Neutrophil (primary cell): ENCODE results near the gene DOCK11.
"Not testable (repeated sequence)": the region's sequence is repeated elsewhere in the genome, so short reads cannot be mapped to it uniquely, and the experiment has no call there.

Source experiments
- H3K27ac ChIP-seq: fragments of 200-600 bp; sonication (generic); 2 replicates; pipeline ENCODE4 v1.5.1; 2016; ENCODE audit warnings: mild to moderate bottlenecking, moderate library complexity
- H3K27me3 ChIP-seq: fragments of 200-600 bp; sonication (generic); 2 replicates; pipeline ENCODE4 v1.6.0; 2016; ENCODE audit warnings: mild to moderate bottlenecking
- H3K36me3 ChIP-seq: fragments of 200-600 bp; sonication (generic); 2 replicates; pipeline ENCODE4 v1.5.1; 2017
- H3K4me1 ChIP-seq, 2 experiments: fragments of 200-600 bp in 1 of 2; sonication (generic) in 1 of 2; 1 replicate in 1 of 2; 2 replicates in 1 of 2; pipeline versions ENCODE4 v1.5.1 to v1.6.1; 2013 to 2016; ENCODE audit warnings: low read depth in 1 of 2, low read length in 1 of 2, mild to moderate bottlenecking in 1 of 2, moderate library complexity in 1 of 2; ENCODE audit not compliant: control insufficient read depth in 1 of 2, insufficient read depth in 1 of 2
- H3K4me3 ChIP-seq, 2 experiments: fragments of 200-600 bp in 1 of 2; sonication (generic) in 1 of 2; 1 replicate in 1 of 2; 2 replicates in 1 of 2; pipeline ENCODE4 v1.5.1; 2013 to 2016; ENCODE audit warnings: low read depth in 1 of 2, low read length in 1 of 2, mild to moderate bottlenecking in 1 of 2, moderate library complexity in 1 of 2
- H3K9me3 ChIP-seq: fragments of 200-600 bp; sonication (generic); 2 replicates; pipeline ENCODE4 v1.5.1; 2016
- CTCF ChIP-seq: fragments of 200-600 bp; sonication (generic); IDR thresholded peaks from 2 replicates; pipeline ENCODE4 v1.5.1; 2016; ENCODE audit warnings: antibody characterized with exemption

DOCK11 gene

GRCh38 chrX:118484216-118484903 lies 11.3 kb upstream of the DOCK11 start:
- H3K27ac ChIP-seq: no peak overlapping the region
- H3K4me1 ChIP-seq: no peaks in the 10 kb centered on the region
- H3K9me3 ChIP-seq: no peaks in the 10 kb centered on the region
- H3K36me3 ChIP-seq: no peaks in the 10 kb centered on the region
- TF ChIP-seq CTCF: no peak
- no peaks in the 10 kb centered on the region for H3K27me3 ChIP-seq
- no peak overlapping the region for H3K4me3 ChIP-seq

DNA sequence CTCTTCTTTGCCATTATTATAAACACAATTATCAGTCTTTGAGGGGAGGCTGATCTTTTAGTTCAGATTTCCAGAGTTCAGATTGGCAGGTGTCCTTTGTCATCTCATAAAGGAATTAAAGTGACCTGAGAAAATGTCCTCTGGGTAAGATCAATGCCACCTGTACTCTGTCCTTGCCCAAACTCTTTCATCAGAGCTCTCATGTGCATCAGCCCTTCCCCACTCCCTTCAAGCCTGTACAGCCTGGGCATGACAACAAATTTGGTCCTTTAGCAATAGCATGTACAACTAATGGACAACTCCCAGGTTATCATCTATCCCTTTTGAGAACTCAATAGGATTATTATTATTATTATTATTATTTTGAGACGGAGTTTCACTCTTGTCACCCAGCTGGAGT lies 8.9 kb upstream of the DOCK11 start:
- H3K9me3 ChIP-seq, H3K36me3 ChIP-seq, H3K4me3 ChIP-seq, H3K27me3 ChIP-seq, H3K27ac ChIP-seq, H3K4me1 ChIP-seq: not testable (repeated sequence)

- peaks cover 12 to 18% of the 10 kb centered on the region in 2 experiments for H3K4me1 ChIP-seq
- H3K36me3 ChIP-seq: no peaks in the 10 kb centered on the region
- H3K4me3 ChIP-seq: no peak overlapping the region
- no peak overlapping the region for H3K27ac ChIP-seq
- TF ChIP-seq CTCF: no peak
- no peaks in the 10 kb centered on the region for H3K9me3 ChIP-seq
- H3K27me3 ChIP-seq: no peaks in the 10 kb centered on the region
Observed at GRCh38 chrX:118493016-118493415, 2.6 kb upstream of the DOCK11 start.

- Histone ChIP-seq H3K9me3 (no peaks in the 10 kb centered on the region), H3K27me3 (no peaks in the 10 kb centered on the region), H3K4me1 (peaks cover 19 to 25% of the 10 kb centered on the region in 2 experiments), H3K36me3 (no peaks in the 10 kb centered on the region), H3K4me3 (no peak overlapping the region), H3K27ac (peak overlapping the region; percentile 97)
- TF ChIP-seq CTCF: no peak
Observed at GRCh38 chrX:118493653-118494297, 1.8 kb upstream of the DOCK11 start.

DNA sequence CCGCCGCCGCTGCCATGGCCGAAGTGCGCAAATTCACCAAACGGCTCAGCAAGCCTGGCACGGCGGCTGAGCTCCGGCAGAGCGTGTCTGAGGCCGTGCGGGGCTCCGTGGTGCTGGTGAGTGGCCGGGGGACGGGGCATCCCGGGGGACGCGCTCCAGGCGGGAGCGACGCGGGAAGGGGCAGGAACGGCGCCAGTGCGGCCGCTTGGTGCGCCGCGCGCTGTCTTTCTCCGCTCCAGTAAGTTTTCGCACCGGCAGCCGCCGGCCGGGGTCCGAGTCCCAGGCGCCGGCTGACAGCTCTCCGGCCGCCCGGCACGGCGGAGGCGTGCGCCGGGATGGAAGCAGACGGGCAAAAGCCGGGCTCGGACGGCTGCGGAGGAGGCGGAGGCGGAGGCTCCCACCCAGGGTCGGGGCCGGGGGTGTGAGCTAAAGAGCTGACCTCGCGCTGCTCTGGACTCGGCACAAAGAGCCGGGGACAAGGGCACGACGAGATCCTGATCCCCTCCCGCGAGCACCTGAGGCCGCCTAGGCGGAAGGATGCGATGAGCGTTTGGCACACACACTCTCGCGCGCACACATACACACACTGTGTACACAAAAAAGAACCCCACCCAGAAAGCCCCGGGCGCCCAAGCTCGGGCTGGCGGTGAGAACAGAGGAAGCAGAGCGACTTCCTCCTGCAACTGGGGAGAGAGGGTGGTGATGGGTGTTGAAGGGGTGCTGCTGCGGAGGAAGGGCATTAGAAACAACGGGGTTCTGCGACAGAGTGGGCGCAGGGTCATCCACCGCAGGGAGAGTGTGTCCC lies 545 bp downstream of the DOCK11 start:
- H3K27ac ChIP-seq: peak overlapping the region; percentile 97
- H3K4me1 ChIP-seq: peaks cover 30 to 41% of the 10 kb centered on the region in 2 experiments
- no peak for TF ChIP-seq CTCF
- H3K4me3 ChIP-seq: peak overlapping the region; percentile 74 to 81
- no peaks in the 10 kb centered on the region for H3K27me3 ChIP-seq
- no peaks in the 10 kb centered on the region for H3K9me3 ChIP-seq
- no peaks in the 10 kb centered on the region for H3K36me3 ChIP-seq

- Histone ChIP-seq H3K27me3 (no peaks in the 10 kb centered on the region), H3K9me3 (no peaks in the 10 kb centered on the region), H3K36me3 (no peaks in the 10 kb centered on the region), H3K4me1 (peaks cover 35 to 47% of the 10 kb centered on the region in 2 experiments), H3K4me3 (peak overlapping the region; percentile 74 to 81), H3K27ac (peak overlapping the region; percentile 97)
- no peak for TF ChIP-seq CTCF
Observed at GRCh38 chrX:118496763-118497079, 1.1 kb downstream of the DOCK11 start.
